ENCODE measurements around the gene HTR1E.
"Not testable (repeated sequence)": the region's sequence is repeated elsewhere in the genome, so short reads cannot be mapped to it uniquely, and the experiment has no call there.

The HTR1E gene

DNA sequence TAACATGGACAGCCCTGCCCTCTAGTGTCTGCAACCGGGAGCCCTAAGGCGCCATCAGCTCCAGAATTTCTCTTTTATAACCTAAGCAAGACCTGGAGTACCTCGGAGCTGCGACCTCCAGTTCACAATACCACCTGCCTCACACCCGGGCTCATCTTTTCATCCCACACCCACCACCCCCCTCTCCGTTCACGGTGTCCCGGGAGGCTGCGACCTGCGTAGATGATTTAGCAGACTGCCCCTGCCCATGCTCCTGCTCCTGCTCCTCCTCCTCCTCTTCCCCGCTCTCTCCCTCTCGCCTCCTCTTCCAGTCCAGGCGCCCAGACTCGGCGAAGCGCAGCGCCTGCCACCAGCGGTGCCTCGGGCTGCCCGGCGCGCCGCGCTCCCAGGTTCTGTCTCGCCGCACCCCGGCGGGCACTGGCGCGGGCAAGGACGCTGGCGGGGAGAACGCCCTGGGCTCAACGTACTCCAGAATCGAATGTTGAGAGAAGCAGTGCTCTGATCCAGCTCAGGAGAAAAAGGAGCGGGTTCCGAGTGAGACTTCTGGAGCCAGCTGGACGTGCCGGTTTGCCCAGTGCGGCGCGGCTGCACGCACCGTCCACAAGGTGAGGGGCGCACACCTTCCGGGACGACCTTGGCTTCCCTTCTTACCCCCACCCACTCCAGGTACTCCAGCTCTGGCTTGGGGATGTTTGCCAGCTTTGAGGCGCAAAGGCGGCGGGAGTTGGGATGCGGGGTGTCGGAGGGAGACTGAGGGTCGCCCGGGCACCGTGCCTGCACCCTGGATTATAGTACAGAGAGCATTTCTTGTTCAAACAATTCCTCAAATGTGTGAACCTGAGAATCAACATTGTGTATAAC lies at the start of gene HTR1E:
Gene HTR1E (plus strand): TSS at position 310 of the 861 bp plus-strand sequence. CDS start 77,807 bp downstream, outside the sequence.
- peak; percentile 55 for DNase-seq (ENCODE audit: low spot score)

GRCh38 chr6:86888301-86888700 lies 49.0 kb upstream of the HTR1E start:
- DNase-seq (ENCODE audit: low spot score): no peak

GRCh38 chr6:86897265-86897664 lies 40.1 kb upstream of the HTR1E start:
- not testable (repeated sequence) for DNase-seq (ENCODE audit: low spot score)

DNA sequence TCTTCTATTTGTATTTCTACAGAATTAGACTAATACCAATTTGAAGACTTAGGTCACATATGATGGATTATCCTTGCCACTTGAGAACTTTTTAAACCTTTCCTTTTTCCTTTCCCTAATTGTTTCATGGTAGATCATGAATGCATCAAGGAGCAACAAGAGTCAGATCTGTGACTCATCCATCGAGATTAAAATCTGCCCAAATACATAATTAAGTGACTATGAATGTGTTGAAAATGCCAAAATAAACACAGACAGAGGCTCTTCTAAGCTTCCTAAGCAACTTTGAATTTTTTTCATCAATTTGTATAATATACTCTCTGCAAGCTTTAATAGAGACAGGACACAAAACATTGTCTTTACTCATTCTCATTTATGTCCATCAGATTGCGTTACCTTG lies 23.5 kb upstream of the HTR1E start:
- DNase-seq (ENCODE audit: low spot score): no peak

GRCh38 chr6:86916393-86916792 lies 20.9 kb upstream of the HTR1E start:
- no peak for DNase-seq (ENCODE audit: low spot score)

GRCh38 chr6:86927138-86927537 lies 10.2 kb upstream of the HTR1E start:
- DNase-seq (ENCODE audit: low spot score): not testable (repeated sequence)

DNA sequence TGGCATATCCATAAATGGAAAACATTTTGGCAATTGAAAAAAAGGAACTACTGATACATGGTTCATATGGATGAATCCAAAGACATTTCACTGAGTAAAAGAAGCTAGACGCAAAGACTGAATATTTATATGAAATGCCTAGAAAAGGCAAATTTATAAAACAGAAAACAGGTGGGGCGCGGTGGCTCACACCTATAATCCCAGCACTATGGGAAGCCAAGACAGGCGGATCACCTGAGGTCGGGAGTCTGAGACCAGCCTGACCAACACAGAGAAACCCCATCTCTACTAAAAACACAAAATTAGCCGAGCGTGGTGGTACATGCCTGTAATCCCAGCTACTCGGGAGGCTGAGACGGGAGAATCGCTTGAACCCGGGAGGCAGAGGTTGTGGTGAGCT lies 9.5 kb upstream of the HTR1E start:
- DNase-seq (ENCODE audit: low spot score): not testable (repeated sequence)

DNA sequence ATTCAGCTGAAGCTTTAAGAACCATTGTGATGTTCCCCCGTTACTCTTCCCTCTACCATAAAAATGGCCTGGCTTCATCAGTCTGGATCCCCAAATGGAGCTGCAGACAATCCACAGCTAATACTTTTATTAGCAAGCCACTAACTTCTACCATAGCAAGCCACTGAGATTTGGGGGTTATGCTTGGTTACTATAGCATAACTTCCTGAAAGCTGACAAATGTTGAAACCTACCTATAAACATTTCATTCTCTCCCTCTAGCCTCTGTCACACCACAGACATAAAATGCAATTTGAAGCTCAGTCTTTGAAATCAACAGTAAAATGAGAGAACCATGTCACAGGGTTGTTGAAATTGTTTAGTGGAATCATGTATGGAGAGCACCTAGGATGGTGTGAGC lies 3.0 kb upstream of the HTR1E start:
- DNase-seq (ENCODE audit: low spot score): no peak

DNA sequence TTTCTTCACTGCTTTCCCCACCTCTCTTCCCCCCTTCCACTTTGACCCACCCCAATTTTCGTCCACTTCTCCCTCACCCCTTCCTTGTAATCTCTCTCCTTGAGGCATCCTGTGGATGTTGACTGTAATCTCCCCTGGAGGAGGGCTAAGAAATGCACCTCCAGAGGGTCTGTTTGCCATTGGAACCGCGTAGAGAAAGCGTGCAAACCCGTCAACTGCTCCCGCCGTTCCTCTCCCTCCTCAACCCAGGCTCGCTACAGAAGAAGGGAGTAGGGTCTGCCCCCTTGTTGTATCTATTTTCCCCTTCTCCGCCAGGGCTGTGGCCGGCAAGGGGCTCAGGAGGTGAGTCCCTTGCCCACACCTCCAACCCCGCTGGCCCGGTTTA lies 502 bp upstream of the HTR1E start:
- DNase-seq (ENCODE audit: low spot score): no peak

GRCh38 chr6:86938814-86939213 lies 1.5 kb downstream of the HTR1E start:
- no peak for DNase-seq (ENCODE audit: low spot score)

GRCh38 chr6:86941461-86941860 lies 4.1 kb downstream of the HTR1E start:
- no peak for DNase-seq (ENCODE audit: low spot score)

- no peak for DNase-seq (ENCODE audit: low spot score)
Observed at GRCh38 chr6:86942769-86943516, 5.6 kb downstream of the HTR1E start.

DNA sequence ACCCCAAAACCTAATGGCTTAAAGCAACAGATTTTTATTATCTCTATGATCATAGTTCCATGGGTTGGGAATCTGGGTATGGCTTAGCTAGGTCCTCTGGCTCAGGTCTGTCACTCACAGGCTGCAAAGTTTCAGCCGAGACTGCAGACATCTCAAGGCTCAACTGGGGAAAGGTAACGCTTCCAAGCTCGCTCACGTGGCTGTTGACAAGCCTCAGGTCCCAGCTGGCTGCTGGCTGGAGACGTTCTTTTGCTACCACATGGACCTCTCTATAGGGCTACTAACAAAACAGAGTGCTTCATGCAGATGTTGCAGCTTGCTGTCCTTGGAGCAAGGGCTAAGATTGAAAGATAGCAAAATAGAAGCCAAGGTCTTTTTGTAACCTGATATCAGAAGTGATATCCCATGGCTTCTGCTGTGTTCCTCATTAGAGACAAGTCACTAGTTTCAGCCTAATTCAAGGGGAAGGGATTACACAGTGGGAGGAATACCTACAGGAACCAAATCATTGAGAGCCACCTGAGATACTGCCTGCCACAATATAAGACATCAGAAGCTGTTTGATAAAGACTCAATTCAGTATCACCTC lies 6.6 kb downstream of the HTR1E start:
- no peak for DNase-seq (ENCODE audit: low spot score)

GRCh38 chr6:86949771-86950170 lies 12.4 kb downstream of the HTR1E start:
- DNase-seq (ENCODE audit: low spot score): peak; percentile 66

- no peak for DNase-seq (ENCODE audit: low spot score)
Observed at GRCh38 chr6:86952991-86953390, 15.7 kb downstream of the HTR1E start.

DNA sequence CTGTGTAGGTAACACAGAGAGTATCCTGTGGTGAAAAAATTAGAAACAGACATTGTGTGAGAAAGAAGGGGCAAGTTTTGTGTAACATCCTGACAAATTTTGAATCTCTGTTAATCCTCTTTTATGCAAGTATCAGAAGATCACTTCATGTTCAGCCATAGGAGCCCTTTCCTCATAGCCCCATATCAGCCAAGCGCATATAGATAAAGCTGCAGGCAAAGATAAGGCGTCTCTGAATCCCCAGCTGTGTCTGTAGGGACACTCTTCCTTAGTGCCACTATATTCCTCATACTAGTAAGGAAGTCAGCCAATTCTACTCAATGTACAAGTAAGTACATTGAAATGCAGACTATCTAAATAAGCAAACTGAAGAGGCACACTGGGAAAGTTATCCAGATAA lies 22.3 kb downstream of the HTR1E start:
- no peak for DNase-seq (ENCODE audit: low spot score)

DNA sequence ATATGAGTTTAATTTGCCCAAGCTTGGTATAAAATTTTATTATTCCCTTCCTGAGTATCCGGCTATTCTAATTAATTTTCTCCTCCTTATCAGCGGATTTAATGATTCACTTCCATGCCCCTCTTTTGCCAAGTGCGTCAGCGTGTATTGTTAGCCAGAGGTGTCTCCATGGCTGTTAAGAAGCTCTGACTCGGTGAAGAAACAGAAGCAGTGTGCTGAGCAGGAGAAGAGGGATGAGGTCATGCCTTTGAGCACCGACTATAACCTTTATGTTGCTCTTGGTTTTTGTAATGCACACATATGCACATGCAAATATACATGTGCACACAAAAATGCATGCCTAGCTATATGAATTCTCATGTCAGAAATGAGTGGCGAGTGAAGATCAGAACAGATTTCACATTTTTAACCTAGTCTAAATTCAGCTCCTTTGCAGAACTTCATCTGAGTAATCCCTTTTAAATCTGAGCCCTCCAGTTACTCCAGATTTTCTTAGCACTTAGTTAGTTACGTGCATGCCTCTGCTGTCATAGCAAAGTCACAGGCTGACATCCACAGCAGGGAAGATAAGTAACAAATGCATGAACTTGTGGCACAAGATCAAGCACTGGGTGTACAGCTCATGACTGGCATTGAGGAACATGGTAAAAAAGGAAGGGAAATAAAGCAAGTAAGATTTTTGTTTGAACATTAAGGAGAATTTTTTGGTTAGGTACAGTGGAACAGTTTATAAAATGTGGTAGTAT lies 24.3 kb downstream of the HTR1E start:
- no peak for DNase-seq (ENCODE audit: low spot score)

DNA sequence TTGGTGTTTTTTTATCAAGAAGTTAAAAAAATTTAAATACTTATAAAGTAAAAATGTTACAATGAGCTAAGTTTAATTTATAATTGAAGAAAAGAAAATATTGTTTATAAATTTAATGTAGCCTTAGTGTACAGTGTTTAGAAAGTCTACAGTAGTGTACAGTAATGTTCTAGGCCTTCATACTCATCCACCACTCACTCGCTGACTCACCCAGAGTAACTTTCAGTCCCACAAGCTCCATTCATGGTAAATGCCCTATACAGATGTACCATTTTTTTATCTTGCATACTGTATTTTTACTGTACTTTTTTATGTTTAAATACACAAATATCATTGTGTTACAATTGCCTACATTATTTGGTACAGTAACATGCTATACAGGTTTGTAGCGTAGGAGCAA lies 26.0 kb downstream of the HTR1E start:
- DNase-seq (ENCODE audit: low spot score): no peak

- no peak for DNase-seq (ENCODE audit: low spot score)
Observed at GRCh38 chr6:86964029-86964579, 26.8 kb downstream of the HTR1E start.

DNA sequence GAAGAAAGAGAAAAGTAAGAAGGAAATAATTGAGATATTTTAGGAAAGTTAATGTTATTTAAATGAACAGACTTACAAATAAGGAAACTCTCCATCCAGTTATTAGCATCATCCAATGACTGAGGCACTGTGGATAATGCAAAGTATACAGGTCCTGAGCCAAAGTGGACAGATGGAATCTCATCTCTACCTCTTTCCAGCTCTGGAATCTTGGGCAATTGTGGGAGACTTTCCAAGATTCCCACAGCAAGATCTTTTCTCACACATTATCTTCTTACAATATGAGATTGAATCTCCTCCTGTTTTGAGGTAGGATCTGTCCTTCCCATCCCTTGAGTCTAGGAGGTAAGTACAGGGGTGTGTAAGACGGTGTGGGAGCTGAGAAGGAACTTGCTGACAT lies 28.9 kb downstream of the HTR1E start:
- no peak for DNase-seq (ENCODE audit: low spot score)

DNA sequence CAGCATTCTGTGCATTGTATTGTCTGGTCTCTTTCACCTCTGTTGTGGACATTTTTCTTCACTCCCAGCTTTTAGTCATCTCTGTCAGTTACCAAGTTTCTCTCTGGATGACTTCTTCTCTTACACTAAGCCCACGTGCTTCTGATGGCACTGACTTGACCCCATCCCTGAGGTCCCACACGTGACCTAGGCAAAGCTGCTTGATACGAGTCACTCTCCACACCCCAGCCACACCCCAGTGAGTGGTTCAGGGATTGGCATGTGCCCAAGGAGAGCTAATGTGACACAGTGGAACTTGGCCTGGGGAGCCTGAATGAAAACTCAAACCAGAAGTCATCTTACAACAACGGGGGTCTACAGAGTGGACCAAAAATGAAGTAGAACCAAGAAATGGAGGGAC lies 32.2 kb downstream of the HTR1E start:
- no peak for DNase-seq (ENCODE audit: low spot score)

- DNase-seq (ENCODE audit: low spot score): no peak
Observed at GRCh38 chr6:86973088-86973487, 35.8 kb downstream of the HTR1E start.
